Activated CD4-positive, alpha-beta memory T cell treated with anti-CD3 and anti-CD28 coated beads, Interleukin-2, amount 10 ng/mL, durations not matched to agents 7 days and 5 days (primary cell): Measurements from ENCODE around the gene ADCY5. TPM values are rescaled to one million over a fixed set of nuclear protein-coding genes. Genes with fewer than 3 reads are reported as not detected.

Experiments
- CTCF ChIA-PET: fragments of 350-600 bp; sonication (Branson Sonifier 250); formaldehyde crosslinking; loops from one replicate; lab custom pipeline; 2021; ENCODE audit warnings: antibody characterized with exemption, inconsistent platforms; lab: Charles Lee
- POLR2A ChIA-PET: fragments of 350-600 bp; sonication (Branson Sonifier 250); formaldehyde crosslinking; loops from one replicate; lab custom pipeline; 2021; ENCODE audit warnings: antibody characterized with exemption; lab: Charles Lee
- DNase-seq: peaks from one replicate; pipeline ENCODE4 v3.0.0-alpha.2; 2020
- H3K27ac Mint-ChIP-seq: one replicate; pipeline ENCODE4 v1.8.0; 2021; ENCODE audit warnings: mild to moderate bottlenecking, mixed read lengths
- H3K27me3 Mint-ChIP-seq: one replicate; pipeline ENCODE4 v1.8.0; 2021; ENCODE audit warnings: mixed read lengths
- H3K36me3 Mint-ChIP-seq: one replicate; pipeline ENCODE4 v1.8.0; 2021; ENCODE audit warnings: low read depth, mixed read lengths
- H3K4me1 Mint-ChIP-seq: one replicate; pipeline ENCODE4 v1.8.0; 2021; ENCODE audit warnings: mixed read lengths
- H3K4me3 Mint-ChIP-seq: one replicate; pipeline ENCODE4 v1.8.0; 2021; ENCODE audit warnings: mild to moderate bottlenecking, mixed read lengths
- H3K9me3 Mint-ChIP-seq: one replicate; pipeline ENCODE4 v1.8.0; 2021; ENCODE audit warnings: mixed read lengths
- total RNA-seq, 2 experiments: library from RNA; stranded (reverse); gene quantifications; one replicate each; pipeline ENCODE4 v1.2.3, GENCODE V29; 2021

The ADCY5 gene
- total RNA-seq, 2 experiments from 2014 or later, result not detected

DNA sequence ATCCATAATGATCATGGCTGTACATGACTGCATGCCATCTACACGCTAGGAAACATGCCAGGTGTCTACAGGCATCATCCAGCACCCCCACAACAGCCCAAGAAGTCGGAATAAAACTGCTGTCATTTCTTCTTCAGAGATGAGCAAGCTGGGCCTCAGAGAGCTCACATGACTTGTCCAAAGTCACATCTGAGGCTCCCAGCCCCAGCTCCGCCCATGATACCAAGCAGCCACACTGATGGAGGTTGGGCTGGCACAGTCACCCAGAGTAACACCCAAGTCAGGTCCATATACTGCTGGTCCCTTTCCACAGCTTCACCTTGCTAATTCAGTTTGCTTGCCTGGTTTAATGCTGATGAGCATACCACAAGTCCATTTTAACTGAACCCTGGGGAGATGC, 130.5 kb downstream of the ADCY5 start:
- H3K4me3 Mint-ChIP-seq, result no peak overlapping the region
- CTCF ChIA-PET, result interaction anchor here (1.3 kb wide), 1 partner anchor 104 kb away, joined by 3 read pairs; no protein-coding TSS in a partner anchor
- no peaks in the 10 kb centered on the region for H3K36me3 Mint-ChIP-seq
- no peak overlapping the region for H3K27ac Mint-ChIP-seq
- no peaks in the 10 kb centered on the region for H3K4me1 Mint-ChIP-seq
- H3K9me3 Mint-ChIP-seq, result no peaks in the 10 kb centered on the region
- POLR2A ChIA-PET, result no interaction called here
- H3K27me3 Mint-ChIP-seq, result peaks cover 10% of the 10 kb centered on the region
- no peak for DNase-seq

DNA sequence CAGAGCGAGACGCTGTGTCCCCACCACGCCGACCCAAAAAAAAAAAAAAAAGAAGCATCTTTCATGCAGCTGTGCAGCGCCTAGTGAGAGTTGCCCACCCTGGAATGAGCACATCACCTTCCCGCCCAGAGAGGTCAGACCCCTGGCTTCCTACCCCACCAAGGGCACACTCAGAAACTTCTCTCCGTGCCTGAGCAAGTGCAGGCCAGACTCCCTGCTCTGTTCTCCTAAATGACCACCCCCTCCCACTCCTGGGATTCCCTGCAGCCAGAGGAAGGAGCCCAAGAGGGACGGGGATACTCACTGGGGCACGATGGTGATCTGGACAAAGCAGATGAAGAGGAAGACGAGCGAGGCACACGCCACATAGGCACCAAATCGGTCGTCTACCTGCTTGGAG, 131.2 kb downstream of the ADCY5 start:
- CTCF ChIA-PET, result interaction anchor here (1.3 kb wide), 1 partner anchor 104 kb away, joined by 3 read pairs; no protein-coding TSS in a partner anchor
- no peak overlapping the region for H3K4me3 Mint-ChIP-seq
- H3K27me3 Mint-ChIP-seq, result peaks cover 10% of the 10 kb centered on the region
- H3K9me3 Mint-ChIP-seq, result no peaks in the 10 kb centered on the region
- no peak for DNase-seq
- H3K27ac Mint-ChIP-seq, result no peak overlapping the region
- H3K4me1 Mint-ChIP-seq, result no peaks in the 10 kb centered on the region
- POLR2A ChIA-PET, result no interaction called here
- H3K36me3 Mint-ChIP-seq, result no peaks in the 10 kb centered on the region

GRCh38 chr3:123315271-123315595, 133.7 kb downstream of the ADCY5 start:
- no peaks in the 10 kb centered on the region for H3K36me3 Mint-ChIP-seq
- no peaks in the 10 kb centered on the region for H3K4me1 Mint-ChIP-seq
- no peak for DNase-seq
- POLR2A ChIA-PET, result no interaction called here
- CTCF ChIA-PET, result no interaction called here
- H3K4me3 Mint-ChIP-seq, result no peak overlapping the region
- H3K27ac Mint-ChIP-seq, result no peak overlapping the region
- peaks cover 10% of the 10 kb centered on the region for H3K27me3 Mint-ChIP-seq
- H3K9me3 Mint-ChIP-seq, result no peaks in the 10 kb centered on the region

GRCh38 chr3:123314359-123315270, 134.3 kb downstream of the ADCY5 start:
- Mint-ChIP-seq H3K9me3 (no peaks in the 10 kb centered on the region), H3K27ac (no peak overlapping the region), H3K4me3 (no peak overlapping the region), H3K27me3 (peaks cover 10% of the 10 kb centered on the region), H3K4me1 (no peaks in the 10 kb centered on the region), H3K36me3 (no peaks in the 10 kb centered on the region)
- POLR2A ChIA-PET, result no interaction called here
- DNase-seq, result no peak
- CTCF ChIA-PET, result no interaction called here

DNA sequence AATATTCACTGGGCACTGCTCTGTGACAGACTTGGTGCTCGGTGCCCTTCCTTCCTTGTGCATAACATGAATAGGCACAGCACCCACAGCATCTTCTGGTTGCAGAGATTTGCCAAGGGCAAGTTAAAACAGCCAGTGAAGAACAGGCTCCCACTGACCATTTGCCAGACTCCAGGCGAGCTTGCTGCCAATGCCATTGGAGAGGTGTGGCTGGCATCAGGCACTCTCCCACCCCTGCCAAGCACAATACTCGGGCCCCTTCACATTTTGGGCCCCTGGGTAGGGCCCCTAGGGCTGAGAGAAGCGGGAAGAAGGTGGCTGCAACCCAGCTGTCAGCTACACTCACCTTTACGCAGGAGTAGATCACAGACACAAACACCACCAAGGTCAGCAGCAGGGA, 135.0 kb downstream of the ADCY5 start:
- POLR2A ChIA-PET, result no interaction called here
- Mint-ChIP-seq H3K36me3 (no peaks in the 10 kb centered on the region), H3K9me3 (no peaks in the 10 kb centered on the region), H3K27me3 (peaks cover 11% of the 10 kb centered on the region), H3K4me3 (no peak overlapping the region), H3K27ac (no peak overlapping the region), H3K4me1 (no peaks in the 10 kb centered on the region)
- CTCF ChIA-PET, result no interaction called here
- no peak for DNase-seq

DNA sequence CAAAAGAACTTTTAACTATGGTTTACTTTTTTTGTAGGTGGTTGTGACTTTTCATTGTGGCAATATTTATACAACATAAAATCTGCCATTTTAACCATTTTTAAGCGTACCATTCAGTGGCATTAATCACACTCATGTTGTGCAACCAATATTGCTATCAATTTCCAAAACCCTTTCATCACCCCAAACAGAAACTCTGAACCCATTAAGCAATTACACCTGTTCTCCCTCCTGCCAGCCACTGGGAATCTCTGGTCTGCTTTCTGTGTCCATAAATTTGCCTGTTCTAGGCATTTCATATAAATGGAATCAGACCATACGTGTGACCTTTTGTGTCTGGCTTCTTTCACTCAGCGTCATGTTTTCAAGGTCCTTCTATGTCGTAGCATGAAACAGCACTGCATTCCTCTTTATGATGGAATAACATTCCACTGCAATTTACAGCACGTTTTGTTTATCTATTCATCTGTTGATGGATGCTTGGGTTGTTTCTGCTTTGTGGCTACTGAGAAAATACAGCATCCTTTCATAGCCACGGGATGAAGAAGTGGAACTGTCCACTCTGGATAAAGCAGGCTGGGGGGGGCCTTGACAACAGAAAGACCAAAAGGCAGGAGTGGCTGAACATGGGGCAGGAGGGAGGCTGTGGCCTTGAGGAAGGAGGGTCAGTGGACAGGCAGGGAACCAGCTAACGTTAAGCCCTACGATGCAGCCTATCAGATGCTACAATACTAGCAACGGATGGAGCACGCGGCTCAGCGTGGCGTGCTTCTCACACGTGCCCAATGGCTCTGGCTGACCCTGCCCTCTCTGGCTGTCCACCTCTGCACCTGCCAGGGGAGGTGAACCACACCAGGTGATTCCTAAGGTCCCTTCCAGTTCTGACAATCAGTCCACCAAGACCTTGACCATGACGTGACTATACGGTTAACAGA, 136.3 kb downstream of the ADCY5 start:
- Mint-ChIP-seq H3K4me3 (no peak overlapping the region), H3K4me1 (no peaks in the 10 kb centered on the region), H3K27ac (no peak overlapping the region), H3K9me3 (no peaks in the 10 kb centered on the region), H3K27me3 (peaks cover 13% of the 10 kb centered on the region), H3K36me3 (no peaks in the 10 kb centered on the region)
- ChIA-PET CTCF (no interaction called here), POLR2A (no interaction called here)
- DNase-seq, result no peak

GRCh38 chr3:123311201-123311600, 137.7 kb downstream of the ADCY5 start:
- DNase-seq, result no peak
- ChIA-PET POLR2A (no interaction called here), CTCF (no interaction called here)
- H3K9me3 Mint-ChIP-seq, result no peaks in the 10 kb centered on the region
- H3K4me1 Mint-ChIP-seq, result no peaks in the 10 kb centered on the region
- no peaks in the 10 kb centered on the region for H3K36me3 Mint-ChIP-seq
- peaks cover 21% of the 10 kb centered on the region for H3K27me3 Mint-ChIP-seq
- no peak overlapping the region for H3K4me3 Mint-ChIP-seq
- H3K27ac Mint-ChIP-seq, result no peak overlapping the region

DNA sequence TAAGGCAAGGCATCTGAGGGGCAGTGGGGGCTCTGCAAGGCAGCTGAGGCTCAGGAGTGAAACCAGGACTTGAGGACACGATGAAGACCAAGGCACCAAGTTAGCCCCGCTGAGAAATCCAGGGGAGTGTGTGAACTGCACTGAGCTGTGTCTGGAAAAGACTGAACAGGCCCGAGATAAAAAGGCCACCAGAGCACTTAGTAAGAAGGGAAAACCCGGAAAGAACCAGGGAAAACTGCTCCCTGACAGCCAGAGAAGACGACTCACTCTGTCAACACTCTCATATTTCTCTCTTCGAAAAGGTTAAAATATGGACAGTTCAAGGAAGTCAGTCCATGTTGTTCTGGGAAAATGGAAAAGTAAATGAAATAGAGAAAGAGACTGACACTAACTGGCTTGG, 138.1 kb downstream of the ADCY5 start:
- no peak overlapping the region for H3K27ac Mint-ChIP-seq
- no peaks in the 10 kb centered on the region for H3K9me3 Mint-ChIP-seq
- CTCF ChIA-PET, result no interaction called here
- peaks cover 20% of the 10 kb centered on the region for H3K27me3 Mint-ChIP-seq
- POLR2A ChIA-PET, result no interaction called here
- no peak for DNase-seq
- H3K4me3 Mint-ChIP-seq, result no peak overlapping the region
- no peaks in the 10 kb centered on the region for H3K36me3 Mint-ChIP-seq
- no peaks in the 10 kb centered on the region for H3K4me1 Mint-ChIP-seq

GRCh38 chr3:123310186-123310585, 138.7 kb downstream of the ADCY5 start:
- Mint-ChIP-seq H3K9me3 (no peaks in the 10 kb centered on the region), H3K27ac (no peak overlapping the region)
- CTCF ChIA-PET, result no interaction called here

GRCh38 chr3:123307064-123307463, 141.8 kb downstream of the ADCY5 start:
- H3K9me3 Mint-ChIP-seq, result no peaks in the 10 kb centered on the region
- no peak overlapping the region for H3K27ac Mint-ChIP-seq
- H3K4me1 Mint-ChIP-seq, result no peaks in the 10 kb centered on the region
- DNase-seq, result no peak
- H3K36me3 Mint-ChIP-seq, result no peaks in the 10 kb centered on the region
- peaks cover 11% of the 10 kb centered on the region for H3K27me3 Mint-ChIP-seq
- H3K4me3 Mint-ChIP-seq, result no peak overlapping the region
- ChIA-PET POLR2A (no interaction called here), CTCF (no interaction called here)

More at GRCh38 chr3:123310186-123310585, 138.7 kb downstream of the ADCY5 start:
- H3K4me3 Mint-ChIP-seq, result no peak overlapping the region
- no peak for DNase-seq
- no peaks in the 10 kb centered on the region for H3K4me1 Mint-ChIP-seq
- no peaks in the 10 kb centered on the region for H3K36me3 Mint-ChIP-seq
- POLR2A ChIA-PET, result no interaction called here
- H3K27me3 Mint-ChIP-seq, result peaks cover 19% of the 10 kb centered on the region

- Mint-ChIP-seq H3K27ac (no peak overlapping the region), H3K4me3 (no peak overlapping the region), H3K4me1 (no peaks in the 10 kb centered on the region), H3K27me3 (peaks cover 11% of the 10 kb centered on the region), H3K9me3 (no peaks in the 10 kb centered on the region), H3K36me3 (no peaks in the 10 kb centered on the region)
- POLR2A ChIA-PET, result no interaction called here
- CTCF ChIA-PET, result no interaction called here
- DNase-seq, result no peak
Observed at GRCh38 chr3:123305192-123305591, 143.7 kb downstream of the ADCY5 start.

- no peaks in the 10 kb centered on the region for H3K9me3 Mint-ChIP-seq
- no peaks in the 10 kb centered on the region for H3K36me3 Mint-ChIP-seq
- POLR2A ChIA-PET, result no interaction called here
- CTCF ChIA-PET, result no interaction called here
- no peak for DNase-seq
- H3K27me3 Mint-ChIP-seq, result peaks cover 11% of the 10 kb centered on the region
- no peaks in the 10 kb centered on the region for H3K4me1 Mint-ChIP-seq
- no peak overlapping the region for H3K27ac Mint-ChIP-seq
- H3K4me3 Mint-ChIP-seq, result no peak overlapping the region
Observed at GRCh38 chr3:123303976-123304560, 144.8 kb downstream of the ADCY5 start.

GRCh38 chr3:123302961-123303360, 145.9 kb downstream of the ADCY5 start:
- H3K36me3 Mint-ChIP-seq, result no peaks in the 10 kb centered on the region
- no peak overlapping the region for H3K4me3 Mint-ChIP-seq
- ChIA-PET CTCF (no interaction called here), POLR2A (no interaction called here)
- no peaks in the 10 kb centered on the region for H3K4me1 Mint-ChIP-seq
- DNase-seq, result no peak
- H3K27me3 Mint-ChIP-seq, result peaks cover 8% of the 10 kb centered on the region
- no peaks in the 10 kb centered on the region for H3K9me3 Mint-ChIP-seq
- no peak overlapping the region for H3K27ac Mint-ChIP-seq
